GM03348 (cell line): ENCODE data around the gene DMD.

Experiments
- DNase-seq: peaks from one replicate; pipeline ENCODE4 v3.0.0; 2012; ENCODE audit warnings: low spot score

The DMD gene

GRCh38 chrX:31178064-31178768 is 2033.1 kb downstream of the DMD start:
- DNase-seq = no peak

DNA sequence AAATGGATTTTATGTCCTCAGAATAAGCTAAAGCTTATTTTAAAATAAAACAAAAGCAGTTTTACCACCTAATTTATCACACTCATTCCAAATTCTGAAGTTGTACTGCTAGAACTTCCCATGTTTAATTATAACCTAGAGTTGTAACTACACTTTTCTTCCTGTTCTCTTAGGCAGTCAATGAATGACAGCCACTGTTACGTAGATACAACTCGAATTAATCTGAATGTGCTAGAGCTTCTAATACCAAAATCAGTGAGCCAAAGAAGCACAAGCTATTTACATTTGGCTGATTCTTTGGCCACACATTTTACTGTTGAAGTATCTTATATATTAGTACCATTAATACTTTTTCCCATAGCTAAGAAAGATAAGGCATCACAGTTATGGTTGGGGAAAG is 2040.6 kb downstream of the DMD start:
- no peak for DNase-seq

- DNase-seq = no peak
Observed at GRCh38 chrX:31168551-31168950, 2042.8 kb downstream of the DMD start.

GRCh38 chrX:31166832-31167231 is 2044.5 kb downstream of the DMD start:
- DNase-seq = no peak

- DNase-seq = no peak
Observed at GRCh38 chrX:31166416-31166815, 2044.9 kb downstream of the DMD start.

GRCh38 chrX:31165241-31166035 is 2045.9 kb downstream of the DMD start:
- DNase-seq = no peak

DNA sequence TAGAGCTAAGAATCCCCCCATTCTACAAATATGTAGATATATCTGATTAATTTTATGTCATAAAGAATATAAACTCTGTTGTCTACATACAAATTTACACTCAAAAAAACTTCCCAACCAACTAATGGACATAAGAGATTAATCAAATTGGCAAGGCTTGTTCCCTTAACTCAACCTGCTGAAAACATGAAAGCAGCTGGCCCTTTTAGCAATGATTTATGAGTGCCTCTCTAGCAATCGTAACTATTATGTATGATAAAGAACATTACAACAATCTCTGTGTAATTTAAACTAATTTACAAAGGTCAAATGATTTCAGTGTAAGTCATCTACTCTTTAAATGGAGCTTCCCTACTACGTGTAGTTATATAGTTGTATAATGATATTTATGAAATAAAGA is 2056.4 kb downstream of the DMD start:
- no peak for DNase-seq

GRCh38 chrX:31153475-31154047 is 2057.8 kb downstream of the DMD start:
- no peak for DNase-seq

DNA sequence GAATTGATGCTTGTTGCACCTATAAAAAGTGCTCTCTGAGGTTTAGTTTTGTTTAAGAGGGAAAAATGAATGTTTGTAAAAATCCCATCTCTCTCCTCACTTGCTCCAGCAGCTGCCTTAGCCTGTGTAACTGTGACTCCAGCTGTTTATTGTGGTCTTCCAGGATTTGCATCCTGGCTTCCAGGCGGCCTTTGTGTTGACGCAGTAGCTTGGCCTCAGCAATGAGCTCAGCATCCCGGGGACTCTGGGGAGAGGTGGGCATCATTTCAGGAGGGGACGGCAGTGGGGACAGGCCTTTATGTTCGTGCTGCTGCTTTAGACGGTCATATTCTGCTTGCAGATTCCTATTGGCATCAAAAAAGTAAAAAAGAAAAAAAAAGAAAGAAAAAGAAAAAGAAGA is 2064.2 kb downstream of the DMD start:
- DNase-seq = no peak

DNA sequence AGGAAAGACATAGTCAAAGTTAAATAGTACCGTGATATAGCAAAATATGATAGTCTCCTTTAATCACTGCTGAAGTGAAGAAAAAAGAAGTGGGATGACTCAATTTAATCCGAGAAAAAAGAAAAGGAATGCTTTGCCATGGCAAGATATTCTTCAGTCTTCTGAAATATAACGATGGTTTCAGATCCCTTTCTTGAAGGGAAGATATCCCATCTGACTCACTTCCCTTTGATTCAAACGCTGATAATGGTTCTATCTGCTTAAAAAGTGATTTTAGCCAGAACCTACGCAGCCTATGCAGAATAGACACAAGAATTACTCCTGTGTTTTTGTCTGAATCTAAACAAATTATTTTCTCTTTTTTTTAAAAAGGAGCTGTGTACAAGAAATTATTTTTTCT is 2071.4 kb downstream of the DMD start:
- DNase-seq = no peak

- DNase-seq = no peak
Observed at GRCh38 chrX:31138124-31138523, 2073.2 kb downstream of the DMD start.

DNA sequence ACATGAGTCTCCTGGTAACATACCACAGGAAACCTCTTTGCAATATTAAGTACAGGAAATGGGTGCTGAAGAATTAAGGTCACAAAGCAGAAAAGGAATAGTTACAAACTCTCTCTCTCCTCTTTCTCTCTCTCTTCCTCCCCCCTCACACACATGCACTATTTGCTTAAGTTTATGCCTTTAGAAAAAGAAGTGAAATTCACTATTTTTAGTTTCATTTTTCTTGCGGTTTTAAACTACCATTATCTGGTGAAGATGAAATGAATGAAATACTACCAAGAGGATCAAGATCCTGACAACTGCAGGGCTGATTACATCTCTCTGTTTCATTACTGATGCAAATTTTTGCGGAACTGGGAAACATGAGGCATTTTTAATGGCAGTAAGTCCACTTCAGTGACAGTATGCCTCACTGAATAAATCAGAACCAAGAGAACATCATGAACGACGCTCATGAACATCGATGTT is 2075.2 kb downstream of the DMD start:
- no peak for DNase-seq

DNA sequence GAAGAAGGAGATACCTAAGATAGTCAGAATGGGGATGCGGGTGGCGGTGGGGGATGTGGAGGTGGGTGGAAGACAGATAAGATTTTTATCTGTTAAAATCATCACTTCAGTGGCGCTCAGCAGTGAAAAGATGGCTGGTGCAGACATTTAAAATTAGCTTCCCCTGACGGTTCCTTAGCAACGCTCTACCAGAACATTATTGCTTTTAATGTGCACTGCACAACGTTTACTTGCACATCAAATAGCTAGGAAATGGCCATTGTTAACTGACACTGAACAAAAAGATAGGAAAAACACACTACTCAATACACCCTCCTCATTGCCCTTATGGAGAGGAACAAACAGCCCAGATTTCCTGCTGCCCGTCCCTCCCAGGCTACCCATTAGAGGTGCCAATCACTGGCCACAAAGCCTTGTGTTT is 2078.5 kb downstream of the DMD start:
- DNase-seq = no peak

DNA sequence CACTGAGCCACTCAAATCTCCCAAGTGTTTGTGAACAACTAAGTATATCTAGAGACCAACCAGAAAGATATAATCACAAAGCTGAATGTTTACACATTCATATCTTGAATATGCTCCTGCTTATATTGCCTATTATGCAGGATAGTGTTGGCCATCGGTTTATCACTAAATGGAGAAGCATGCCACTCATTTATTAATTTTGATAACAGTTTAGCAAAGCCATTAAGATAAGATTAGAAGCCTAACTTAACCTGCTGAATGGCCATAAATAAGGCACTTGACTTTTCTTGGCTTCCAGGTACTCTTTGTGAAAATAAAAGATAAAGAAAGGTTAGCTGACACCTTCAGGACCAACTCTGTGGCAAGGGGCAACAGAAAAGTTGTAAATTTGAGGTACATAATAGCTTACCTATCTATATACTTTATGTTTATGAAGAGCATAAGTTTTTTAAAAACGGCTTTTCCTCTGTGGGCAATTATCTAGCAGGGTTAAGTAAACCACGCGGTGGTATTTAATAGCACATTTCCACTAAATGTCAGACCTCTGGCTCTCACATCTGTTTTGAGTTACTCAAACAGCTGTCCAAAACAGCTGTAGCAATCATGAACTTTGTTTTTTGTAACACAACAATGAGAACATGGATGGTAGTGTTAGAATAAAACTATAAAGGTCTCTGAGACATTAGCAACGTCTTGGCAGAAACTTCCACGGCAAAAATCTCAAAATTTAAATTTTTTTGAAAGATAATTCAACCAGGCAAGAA is 2080.7 kb downstream of the DMD start:
- DNase-seq = no peak

GRCh38 chrX:31128855-31129254 is 2082.5 kb downstream of the DMD start:
- no peak for DNase-seq

DNA sequence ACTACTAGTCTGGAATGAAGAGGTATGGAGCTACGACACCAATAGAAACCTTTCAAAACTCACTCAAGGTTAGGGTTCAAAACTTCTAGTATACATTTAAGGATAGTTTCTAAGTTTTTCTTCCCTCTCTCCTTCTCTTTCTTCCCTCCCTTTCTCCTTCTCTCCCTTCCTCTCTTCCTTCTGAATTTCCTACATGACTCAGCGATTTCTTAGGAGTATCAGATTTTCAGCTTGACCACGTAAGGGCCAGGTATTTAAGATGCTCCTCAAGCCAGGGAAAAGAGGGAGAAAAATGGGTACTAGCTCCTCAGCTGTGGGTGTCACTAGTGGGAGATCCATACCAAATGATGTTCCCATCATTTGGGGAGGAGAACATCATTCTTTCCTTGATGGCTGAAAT is 2083.6 kb downstream of the DMD start:
- DNase-seq = no peak

GRCh38 chrX:31126205-31126604 is 2085.1 kb downstream of the DMD start:
- peak; percentile 35 for DNase-seq

GRCh38 chrX:31124536-31124935 is 2086.8 kb downstream of the DMD start:
- no peak for DNase-seq

- no peak for DNase-seq
Observed at GRCh38 chrX:31123335-31123734, 2088.0 kb downstream of the DMD start.

DNA sequence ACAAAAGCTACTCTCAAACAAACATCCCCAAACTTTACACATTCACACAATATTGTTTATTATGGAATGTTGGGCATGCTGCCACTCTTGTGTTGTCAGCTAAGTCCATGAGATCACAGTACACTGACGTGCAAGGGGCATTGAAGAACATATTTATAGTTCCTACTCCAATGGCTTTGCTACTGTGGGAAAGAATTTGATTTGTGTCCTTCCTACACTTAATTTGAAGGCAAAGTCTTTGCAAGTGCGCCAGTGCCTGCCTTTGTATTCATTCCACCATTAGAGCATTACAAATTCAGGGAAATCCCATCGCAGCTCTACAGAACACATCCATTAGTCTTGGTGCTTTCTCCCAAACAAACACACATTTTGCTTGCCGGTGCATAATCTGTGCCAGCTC is 2094.1 kb downstream of the DMD start:
- no peak for DNase-seq

GRCh38 chrX:31115398-31115797 is 2096.0 kb downstream of the DMD start:
- DNase-seq = no peak

- no peak for DNase-seq
Observed at GRCh38 chrX:31114858-31115257, 2096.5 kb downstream of the DMD start.
